Measurements from ENCODE around the gene ANO2. TPM values are rescaled to one million over a fixed set of nuclear protein-coding genes. Genes with fewer than 3 reads are reported as not detected.

ANO2 gene
- total and polyA plus RNA-seq, 4 experiments from 2014 or later = not detected

DNA sequence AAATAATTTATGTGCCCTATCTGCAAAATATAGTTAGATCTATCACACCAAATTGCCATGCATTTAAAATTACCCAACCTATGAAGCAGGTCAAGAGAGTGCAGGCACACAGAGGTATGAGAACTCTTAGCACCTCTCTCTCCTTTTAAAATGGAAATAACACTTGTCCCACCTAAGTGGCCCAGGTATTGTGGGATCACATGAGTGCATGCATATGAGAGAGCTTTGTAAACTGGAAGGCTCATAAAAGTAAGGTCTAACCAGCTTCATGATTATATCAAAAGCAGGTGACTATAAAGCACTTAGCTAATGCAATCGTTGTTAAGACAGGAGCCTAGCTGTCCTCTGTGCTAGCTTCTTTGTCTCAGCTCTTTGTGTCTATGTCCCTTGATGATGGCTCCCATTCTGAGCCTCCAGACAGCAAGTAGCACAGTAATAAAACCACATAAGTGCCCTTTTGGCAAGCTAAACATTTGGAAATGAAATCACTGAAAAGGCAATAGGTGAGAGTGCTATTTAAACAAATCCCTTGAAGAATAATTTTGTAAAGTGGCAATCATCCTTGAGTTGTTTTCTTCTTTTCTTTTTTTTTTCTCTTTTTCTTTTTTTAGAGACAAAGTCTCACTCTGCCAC is 294.1 kb downstream of the ANO2 start:
- Histone ChIP-seq H3K4me1 (ENCODE audit: insufficient read depth, low read length) (no peaks in the 10 kb centered on the region), H3K9me3 (ENCODE audit: control insufficient read depth in 1 of 2, low read length in 2 of 2) (no peaks in the 10 kb centered on the region), H3K27me3 (ENCODE audit: insufficient read depth, low read length) (no peaks in the 10 kb centered on the region), H3K4me3 (ENCODE audit: low read length in 2 of 2) (no peak overlapping the region), H3K36me3 (ENCODE audit: insufficient read depth, low read length) (no peaks in the 10 kb centered on the region), H3K27ac (ENCODE audit: low read depth, low read length) (no peak overlapping the region)
- Mint-ChIP-seq H3K27ac (no peak overlapping the region), H3K36me3 (no peaks in the 10 kb centered on the region), H3K4me1 (no peaks in the 10 kb centered on the region), H3K27me3 (peaks cover 6 to 7% of the 10 kb centered on the region in 2 donors), H3K9me3 (peaks cover 0 to 2% (median 0%) of the 10 kb centered on the region in 8 donors), H3K4me3 (no peak overlapping the region)
- DNase-seq = no peak
- intact Hi-C loops (cut with micrococcal nuclease) = no loop called here
- ChIA-PET CTCF (ENCODE audit: partially characterized antibody) (no interaction called here), POLR2A (ENCODE audit: partially characterized antibody) (no interaction called here)

- ChIA-PET POLR2A (ENCODE audit: partially characterized antibody) (no interaction called here), CTCF (ENCODE audit: partially characterized antibody) (no interaction called here)
- DNase-seq = no peak
- Histone ChIP-seq H3K9me3 (ENCODE audit: control insufficient read depth in 1 of 2, low read length in 2 of 2) (no peaks in the 10 kb centered on the region), H3K27me3 (ENCODE audit: insufficient read depth, low read length) (no peaks in the 10 kb centered on the region), H3K4me1 (ENCODE audit: insufficient read depth, low read length) (no peaks in the 10 kb centered on the region), H3K4me3 (ENCODE audit: low read length in 2 of 2) (no peak overlapping the region), H3K27ac (ENCODE audit: low read depth, low read length) (no peak overlapping the region), H3K36me3 (ENCODE audit: insufficient read depth, low read length) (no peaks in the 10 kb centered on the region)
- intact Hi-C loops (cut with micrococcal nuclease) = no loop called here
- Mint-ChIP-seq H3K36me3 (no peaks in the 10 kb centered on the region), H3K4me1 (no peaks in the 10 kb centered on the region), H3K4me3 (no peak overlapping the region), H3K9me3 (peaks cover 0 to 2% (median 0%) of the 10 kb centered on the region in 8 donors), H3K27ac (no peak overlapping the region), H3K27me3 (peaks cover 6 to 7% of the 10 kb centered on the region in 2 donors)
Observed at GRCh38 chr12:5650281-5650680, 294.8 kb downstream of the ANO2 start.

- Histone ChIP-seq H3K4me3 (ENCODE audit: low read length in 2 of 2) (no peak overlapping the region), H3K27ac (ENCODE audit: low read depth, low read length) (no peak overlapping the region), H3K4me1 (ENCODE audit: insufficient read depth, low read length) (no peaks in the 10 kb centered on the region), H3K9me3 (ENCODE audit: control insufficient read depth in 1 of 2, low read length in 2 of 2) (no peaks in the 10 kb centered on the region), H3K27me3 (ENCODE audit: insufficient read depth, low read length) (no peaks in the 10 kb centered on the region), H3K36me3 (ENCODE audit: insufficient read depth, low read length) (no peaks in the 10 kb centered on the region)
- ChIA-PET CTCF (ENCODE audit: partially characterized antibody) (no interaction called here), POLR2A (ENCODE audit: partially characterized antibody) (no interaction called here)
- peaks cover 0 to 2% (median 0%) of the 10 kb centered on the region in 8 donors for H3K9me3 Mint-ChIP-seq
- H3K27me3 Mint-ChIP-seq = peaks cover 7 to 8% of the 10 kb centered on the region in 2 donors
- DNase-seq = no peak
- intact Hi-C loops (cut with micrococcal nuclease) = no loop called here
- H3K4me3 Mint-ChIP-seq = no peak overlapping the region
- H3K4me1 Mint-ChIP-seq = no peaks in the 10 kb centered on the region
- no peaks in the 10 kb centered on the region for H3K36me3 Mint-ChIP-seq
- H3K27ac Mint-ChIP-seq = no peak overlapping the region
Observed at GRCh38 chr12:5648692-5649359, 296.2 kb downstream of the ANO2 start.

DNA sequence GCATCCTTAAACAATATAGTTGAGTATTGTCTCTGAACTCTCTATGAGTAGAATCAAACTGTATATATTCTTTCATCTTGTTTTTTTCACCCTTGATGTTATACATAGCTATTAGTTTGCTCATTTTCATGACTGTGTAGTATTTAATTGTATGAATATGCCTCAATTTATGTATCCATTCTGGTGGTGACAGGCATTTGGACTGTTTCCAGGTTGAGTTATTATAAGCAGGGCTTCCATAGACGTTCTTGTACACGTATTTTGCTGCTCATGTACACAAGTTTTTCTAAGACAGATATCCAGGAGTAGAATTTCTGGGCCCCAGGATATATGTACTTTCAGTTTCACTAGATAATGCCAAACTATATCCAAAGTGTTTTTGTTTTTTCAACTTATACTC is 301.8 kb downstream of the ANO2 start:
- Mint-ChIP-seq H3K4me3 (no peak overlapping the region), H3K27ac (no peak overlapping the region), H3K27me3 (peaks cover 1 to 8% of the 10 kb centered on the region in 2 donors), H3K36me3 (no peaks in the 10 kb centered on the region), H3K4me1 (no peaks in the 10 kb centered on the region), H3K9me3 (peaks cover 0 to 2% (median 0%) of the 10 kb centered on the region in 8 donors)
- no peaks in the 10 kb centered on the region for H3K4me1 ChIP-seq (ENCODE audit: insufficient read depth, low read length)
- intact Hi-C loops (cut with micrococcal nuclease) = no loop called here
- no peak for DNase-seq
- no peak overlapping the region for H3K27ac ChIP-seq (ENCODE audit: low read depth, low read length)
- H3K4me3 ChIP-seq (ENCODE audit: low read length in 2 of 2) = no peak overlapping the region
- H3K27me3 ChIP-seq (ENCODE audit: insufficient read depth, low read length) = no peaks in the 10 kb centered on the region
- POLR2A ChIA-PET (ENCODE audit: partially characterized antibody) = no interaction called here
- CTCF ChIA-PET (ENCODE audit: partially characterized antibody) = no interaction called here
- H3K36me3 ChIP-seq (ENCODE audit: insufficient read depth, low read length) = no peaks in the 10 kb centered on the region
- H3K9me3 ChIP-seq (ENCODE audit: control insufficient read depth in 1 of 2, low read length in 2 of 2) = no peaks in the 10 kb centered on the region

- Mint-ChIP-seq H3K36me3 (no peaks in the 10 kb centered on the region), H3K4me3 (no peak overlapping the region), H3K27me3 (peaks cover 2 to 6% of the 10 kb centered on the region in 2 donors), H3K9me3 (peaks cover 0 to 3% (median 0%) of the 10 kb centered on the region in 8 donors), H3K4me1 (no peaks in the 10 kb centered on the region), H3K27ac (no peak overlapping the region)
- no peaks in the 10 kb centered on the region for H3K27me3 ChIP-seq (ENCODE audit: insufficient read depth, low read length)
- DNase-seq = no peak
- ChIA-PET CTCF (ENCODE audit: partially characterized antibody) (no interaction called here), POLR2A (ENCODE audit: partially characterized antibody) (no interaction called here)
- H3K27ac ChIP-seq (ENCODE audit: low read depth, low read length) = no peak overlapping the region
- H3K9me3 ChIP-seq (ENCODE audit: control insufficient read depth in 1 of 2, low read length in 2 of 2) = no peaks in the 10 kb centered on the region
- intact Hi-C loops (cut with micrococcal nuclease) = no loop called here
- H3K4me1 ChIP-seq (ENCODE audit: insufficient read depth, low read length) = no peaks in the 10 kb centered on the region
- no peak overlapping the region for H3K4me3 ChIP-seq (ENCODE audit: low read length in 2 of 2)
- H3K36me3 ChIP-seq (ENCODE audit: insufficient read depth, low read length) = no peaks in the 10 kb centered on the region
Observed at GRCh38 chr12:5637698-5638097, 307.4 kb downstream of the ANO2 start.

DNA sequence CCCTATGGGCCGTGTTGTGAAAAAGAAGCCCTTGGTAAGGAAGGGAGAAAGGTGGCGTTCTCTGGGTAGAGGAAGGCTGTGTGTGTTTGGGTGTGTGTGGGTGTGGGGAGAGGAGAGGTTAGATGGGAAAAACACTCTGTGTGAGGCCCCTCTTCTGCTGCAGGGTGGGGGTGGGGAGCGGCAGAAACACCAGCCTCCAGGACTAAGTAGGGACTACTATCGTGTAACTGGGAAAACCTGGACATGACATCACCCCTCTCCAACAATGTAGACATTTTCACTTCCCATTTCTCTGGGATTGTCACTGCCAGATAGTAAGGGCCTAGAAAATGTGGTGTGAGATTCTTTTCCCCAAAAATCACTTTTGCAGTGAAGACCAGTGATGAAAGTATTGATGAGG is 308.2 kb downstream of the ANO2 start:
- H3K36me3 ChIP-seq (ENCODE audit: insufficient read depth, low read length) = no peaks in the 10 kb centered on the region
- Mint-ChIP-seq H3K27ac (no peak overlapping the region), H3K27me3 (peaks cover 2 to 6% of the 10 kb centered on the region in 2 donors), H3K4me1 (no peaks in the 10 kb centered on the region), H3K36me3 (no peaks in the 10 kb centered on the region), H3K4me3 (no peak overlapping the region), H3K9me3 (peaks cover 0 to 3% (median 0%) of the 10 kb centered on the region in 8 donors)
- no peak for DNase-seq
- intact Hi-C loops (cut with micrococcal nuclease) = no loop called here
- H3K27me3 ChIP-seq (ENCODE audit: insufficient read depth, low read length) = no peaks in the 10 kb centered on the region
- ChIA-PET POLR2A (ENCODE audit: partially characterized antibody) (no interaction called here), CTCF (ENCODE audit: partially characterized antibody) (no interaction called here)
- no peak overlapping the region for H3K4me3 ChIP-seq (ENCODE audit: low read length in 2 of 2)
- H3K4me1 ChIP-seq (ENCODE audit: insufficient read depth, low read length) = no peaks in the 10 kb centered on the region
- no peak overlapping the region for H3K27ac ChIP-seq (ENCODE audit: low read depth, low read length)
- no peaks in the 10 kb centered on the region for H3K9me3 ChIP-seq (ENCODE audit: control insufficient read depth in 1 of 2, low read length in 2 of 2)

GRCh38 chr12:5633106-5633505 is 312.0 kb downstream of the ANO2 start:
- Histone ChIP-seq H3K9me3 (ENCODE audit: control insufficient read depth in 1 of 2, low read length in 2 of 2) (no peaks in the 10 kb centered on the region), H3K36me3 (ENCODE audit: insufficient read depth, low read length) (no peaks in the 10 kb centered on the region), H3K27me3 (ENCODE audit: insufficient read depth, low read length) (no peaks in the 10 kb centered on the region), H3K4me3 (ENCODE audit: low read length in 2 of 2) (no peak overlapping the region), H3K4me1 (ENCODE audit: insufficient read depth, low read length) (no peaks in the 10 kb centered on the region), H3K27ac (ENCODE audit: low read depth, low read length) (no peak overlapping the region)
- DNase-seq = no peak
- intact Hi-C loops (cut with micrococcal nuclease) = no loop called here
- Mint-ChIP-seq H3K27ac (no peak overlapping the region), H3K4me3 (no peak overlapping the region), H3K9me3 (peaks cover 0 to 4% (median 0%) of the 10 kb centered on the region in 8 donors), H3K27me3 (peaks cover 6 to 11% of the 10 kb centered on the region in 2 donors), H3K36me3 (no peaks in the 10 kb centered on the region), H3K4me1 (no peaks in the 10 kb centered on the region)
- ChIA-PET CTCF (ENCODE audit: partially characterized antibody) (interaction anchor here (1.6 kb wide), 1 partner anchor 10 kb away, joined by 3 read pairs; no protein-coding TSS in a partner anchor), POLR2A (ENCODE audit: partially characterized antibody) (no interaction called here)

All from CD4-positive, alpha-beta memory T cell (primary cell).